ENCODE data around the gene INTS2.
"Not testable (repeated sequence)": the region's sequence is repeated elsewhere in the genome, so short reads cannot be mapped to it uniquely, and the experiment has no call there.

Gene INTS2

GRCh38 chr17:61846088-61846487, 81.7 kb downstream of the INTS2 start:
- DNase-seq = no peak

GRCh38 chr17:61843435-61843834, 84.3 kb downstream of the INTS2 start:
- DNase-seq = no peak

- DNase-seq = no peak
Measured at GRCh38 chr17:61842899-61843298, 84.9 kb downstream of the INTS2 start.

- no peak for DNase-seq
Measured at GRCh38 chr17:61839300-61839786, 88.4 kb downstream of the INTS2 start.

- peak; percentile 35 for DNase-seq
Measured at GRCh38 chr17:61837175-61838051, 90.4 kb downstream of the INTS2 start.

GRCh38 chr17:61836266-61837174, 91.3 kb downstream of the INTS2 start:
- DNase-seq = no peak

- no peak for DNase-seq
Measured at GRCh38 chr17:61835606-61836005, 92.2 kb downstream of the INTS2 start.

GRCh38 chr17:61834610-61835009, 93.2 kb downstream of the INTS2 start:
- DNase-seq = no peak

GRCh38 chr17:61833536-61834193, 94.1 kb downstream of the INTS2 start:
- no peak for DNase-seq

- no peak for DNase-seq
Measured at GRCh38 chr17:61832463-61832862, 95.3 kb downstream of the INTS2 start.

GRCh38 chr17:61831099-61831498, 96.7 kb downstream of the INTS2 start:
- no peak for DNase-seq

- DNase-seq = no peak
Measured at GRCh38 chr17:61828694-61829093, 99.1 kb downstream of the INTS2 start.

GRCh38 chr17:61827649-61828395, 100.0 kb downstream of the INTS2 start:
- DNase-seq = no peak

GRCh38 chr17:61826866-61827265, 100.9 kb downstream of the INTS2 start:
- DNase-seq = not testable (repeated sequence)

GRCh38 chr17:61826198-61826597, 101.6 kb downstream of the INTS2 start:
- not testable (repeated sequence) for DNase-seq

GRCh38 chr17:61825448-61826137, 102.2 kb downstream of the INTS2 start:
- DNase-seq = no peak

GRCh38 chr17:61822326-61823285, 105.2 kb downstream of the INTS2 start:
- no peak for DNase-seq

GRCh38 chr17:61821655-61822054, 106.1 kb downstream of the INTS2 start:
- DNase-seq = no peak

GRCh38 chr17:61819265-61819664, 108.5 kb downstream of the INTS2 start:
- not testable (repeated sequence) for DNase-seq

- no peak for DNase-seq
Measured at GRCh38 chr17:61818225-61818624, 109.6 kb downstream of the INTS2 start.
